HPDE6-E6E7 (cell line): Measurements from ENCODE around the gene SPATA6.

Experiments
- DNase-seq: peaks from one replicate; pipeline ENCODE4 v3.0.0; 2011; ENCODE audit warnings: missing footprints; ENCODE audit errors: extremely low spot score

Gene SPATA6

DNA sequence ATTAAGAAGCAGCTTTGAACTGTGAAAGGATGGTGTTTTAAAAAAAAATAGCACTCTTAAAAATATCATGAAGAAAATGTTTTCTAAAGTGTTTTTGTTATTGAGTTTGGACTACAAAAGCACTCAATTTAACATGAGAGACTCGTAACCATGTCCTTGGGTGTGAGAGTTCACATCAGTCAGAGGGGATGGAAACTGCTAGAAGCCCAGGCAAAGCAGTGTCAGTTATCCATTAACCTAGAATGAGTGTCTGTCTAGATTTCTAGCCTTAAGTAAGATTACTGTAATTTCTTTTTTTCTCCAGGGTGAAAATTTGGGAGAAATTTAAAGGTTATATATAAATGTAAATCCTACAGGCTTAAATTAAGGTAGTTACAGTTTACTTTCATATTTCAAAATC, 217.8 kb downstream of the SPATA6 start:
- no peak for DNase-seq

DNA sequence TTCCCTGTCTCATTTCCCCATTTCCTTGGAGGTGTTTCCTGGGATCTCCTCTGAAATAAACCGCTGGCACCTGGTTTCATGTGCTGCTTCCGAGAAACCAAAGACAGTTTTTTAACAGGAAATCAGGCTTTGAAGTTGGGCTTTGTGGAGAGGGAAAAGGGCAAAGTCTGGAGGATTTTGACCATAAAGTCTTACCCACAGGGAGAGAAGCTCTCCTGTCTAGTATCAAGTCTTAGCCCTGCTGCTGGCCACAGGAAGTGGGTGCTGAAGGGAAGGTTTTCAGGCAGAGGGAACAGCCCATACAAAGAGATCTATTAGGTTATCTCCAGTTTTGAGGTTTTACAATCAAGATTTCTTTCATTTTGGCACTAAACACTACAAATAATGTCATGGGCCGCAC, 220.2 kb downstream of the SPATA6 start:
- no peak for DNase-seq

DNA sequence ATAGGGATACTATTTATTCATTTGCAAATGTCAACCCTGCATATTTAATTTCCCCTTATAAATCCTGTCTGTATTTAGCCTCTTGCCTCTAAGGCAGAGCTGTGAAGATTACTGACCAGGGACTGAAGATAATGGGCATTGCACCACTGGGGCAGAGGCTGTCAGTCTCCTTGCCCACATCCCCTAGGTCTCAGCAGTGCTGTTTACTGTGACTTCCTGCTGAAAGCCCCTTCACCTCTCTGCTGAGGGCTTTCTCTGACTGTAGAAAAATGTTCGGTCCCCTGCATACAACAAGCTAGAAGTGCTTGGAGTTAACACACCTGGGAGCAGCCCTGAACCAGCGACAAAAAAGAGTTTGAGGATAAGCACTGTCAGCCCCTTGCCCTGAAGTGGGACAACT, 220.7 kb downstream of the SPATA6 start:
- DNase-seq: no peak

- no peak for DNase-seq
Measured at GRCh38 chr1:48250572-48250971, 221.4 kb downstream of the SPATA6 start.

DNA sequence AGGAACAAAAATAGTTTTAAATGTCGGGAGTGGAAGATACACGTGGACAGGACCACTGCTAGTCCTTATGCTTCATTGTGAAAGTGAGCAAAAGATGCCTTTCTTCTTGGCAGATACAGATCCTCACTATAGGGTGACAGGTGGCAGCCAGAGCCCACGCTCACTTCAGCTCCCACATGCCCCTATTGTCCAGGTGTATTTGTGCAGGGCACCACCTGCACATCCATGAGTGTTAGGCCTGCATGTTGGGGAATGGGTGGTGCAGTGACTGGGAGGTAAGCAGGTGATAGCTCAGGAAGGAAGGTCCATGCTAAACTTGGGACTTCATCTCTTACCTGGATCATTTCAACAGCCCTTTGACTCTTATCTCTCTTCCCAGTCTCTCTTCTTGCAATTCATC, 222.1 kb downstream of the SPATA6 start:
- DNase-seq: no peak

DNA sequence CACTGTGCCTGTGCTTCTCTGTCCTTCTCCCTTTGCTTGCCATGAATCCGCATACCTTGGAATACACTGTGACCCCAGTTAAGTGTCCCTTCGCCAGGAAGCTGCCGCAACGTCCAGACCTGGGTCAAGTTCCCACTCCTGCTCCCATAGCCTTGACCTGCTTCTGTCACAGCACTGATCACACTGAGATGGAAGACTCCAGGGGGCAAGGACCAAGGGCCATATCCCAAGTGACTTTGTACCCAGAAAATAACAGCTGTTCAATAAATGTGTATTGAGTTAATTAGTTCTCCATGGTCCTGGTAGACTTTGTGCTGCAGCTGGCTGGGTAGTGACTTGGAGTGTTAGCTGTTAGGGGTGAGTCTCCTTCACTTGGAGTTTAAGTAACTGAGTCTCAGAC, 223.6 kb downstream of the SPATA6 start:
- no peak for DNase-seq

DNA sequence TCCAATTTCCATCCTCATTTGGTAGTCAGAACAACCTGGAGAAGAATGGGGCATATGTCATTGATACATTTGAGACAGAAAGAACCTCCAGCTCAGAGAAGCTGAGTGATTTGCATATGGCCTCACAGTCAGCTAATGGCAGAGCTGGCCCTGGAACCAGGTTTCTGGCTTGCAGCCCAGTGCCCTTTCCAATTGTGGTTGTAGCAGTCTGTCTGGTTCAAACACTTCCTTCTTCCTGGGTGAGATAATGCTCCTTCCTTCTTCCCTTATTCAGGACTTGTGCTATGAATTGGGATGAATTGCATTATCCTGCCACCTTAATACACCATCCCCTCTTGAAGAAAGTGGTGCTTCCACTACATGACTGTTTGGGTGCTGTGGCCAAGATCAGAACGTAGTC, 225.3 kb downstream of the SPATA6 start:
- no peak for DNase-seq
